DMS 273 treated with DMSO at 0.1 percent for 48 hours (cell line): ENCODE results near the gene CARMIL3.

Source experiments
- DNase-seq: peaks from one replicate; lab custom pipeline; 2025; lab: John Stamatoyannopoulos, UW

Gene CARMIL3

DNA sequence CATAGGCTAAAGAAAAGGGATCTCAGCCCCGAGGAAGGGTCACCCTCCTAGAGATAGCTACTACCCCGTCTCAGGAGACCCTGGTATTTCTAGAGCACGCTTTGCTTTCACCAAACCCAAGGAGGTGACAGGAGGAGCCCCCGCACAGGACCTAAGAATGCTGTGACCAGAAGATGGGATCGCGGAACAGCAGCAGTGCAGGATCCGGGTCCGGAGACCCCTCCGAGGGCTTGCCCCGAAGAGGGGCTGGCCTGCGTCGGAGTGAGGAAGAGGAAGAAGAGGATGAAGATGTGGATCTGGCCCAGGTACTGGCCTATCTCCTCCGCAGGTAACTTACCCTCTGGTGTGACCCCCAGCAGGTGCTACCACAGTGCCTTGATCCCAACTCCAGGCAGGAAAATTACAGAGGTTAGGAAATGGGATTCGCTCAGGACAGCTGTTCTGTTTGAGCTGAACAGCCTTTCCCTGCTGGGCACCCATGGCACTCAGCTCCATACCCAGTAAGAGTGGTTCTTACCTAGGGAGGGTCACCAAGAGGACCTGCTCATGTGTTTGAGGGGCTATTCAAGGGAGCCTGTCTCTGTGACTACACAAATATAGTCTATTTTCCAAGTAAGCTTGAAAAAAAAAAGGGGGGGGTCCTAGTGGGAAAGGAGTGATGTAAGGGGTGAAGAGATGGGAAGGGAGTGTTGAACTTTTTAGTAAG, 63.8 kb downstream of the CARMIL3 start:
- no peak for DNase-seq

DNA sequence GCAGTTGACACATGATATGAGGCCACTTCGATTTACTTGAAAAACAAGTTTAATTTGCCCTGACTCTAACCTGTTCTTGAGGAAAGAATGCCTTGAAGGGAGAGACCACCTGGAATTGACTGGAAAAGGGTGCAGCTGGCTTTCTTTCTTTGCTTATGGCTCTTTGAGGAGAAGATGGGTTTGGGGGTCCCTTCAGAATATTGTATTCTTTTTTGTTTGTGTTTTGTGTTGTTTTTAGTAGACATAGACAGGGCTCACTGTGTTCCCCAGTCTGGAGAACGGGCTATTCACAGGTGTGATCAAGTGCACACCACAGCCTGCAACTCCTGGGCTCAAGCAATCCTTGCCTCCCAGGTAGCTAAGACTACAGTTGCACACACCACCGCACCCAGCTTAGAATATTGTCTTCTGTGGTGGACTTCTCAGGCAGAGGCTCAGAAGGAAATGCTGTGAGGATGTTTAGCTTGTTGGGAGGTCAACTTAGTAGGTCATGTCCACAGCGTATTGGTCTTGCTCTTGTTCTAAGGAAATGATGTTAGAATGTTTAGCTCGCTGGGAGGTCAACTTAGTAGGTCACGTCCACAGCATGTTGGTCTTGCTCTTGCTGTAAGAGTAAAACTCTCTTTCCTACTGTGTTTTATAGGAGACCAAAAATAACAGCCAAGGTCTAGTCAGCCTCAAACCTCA, 64.5 kb downstream of the CARMIL3 start:
- no peak for DNase-seq

DNA sequence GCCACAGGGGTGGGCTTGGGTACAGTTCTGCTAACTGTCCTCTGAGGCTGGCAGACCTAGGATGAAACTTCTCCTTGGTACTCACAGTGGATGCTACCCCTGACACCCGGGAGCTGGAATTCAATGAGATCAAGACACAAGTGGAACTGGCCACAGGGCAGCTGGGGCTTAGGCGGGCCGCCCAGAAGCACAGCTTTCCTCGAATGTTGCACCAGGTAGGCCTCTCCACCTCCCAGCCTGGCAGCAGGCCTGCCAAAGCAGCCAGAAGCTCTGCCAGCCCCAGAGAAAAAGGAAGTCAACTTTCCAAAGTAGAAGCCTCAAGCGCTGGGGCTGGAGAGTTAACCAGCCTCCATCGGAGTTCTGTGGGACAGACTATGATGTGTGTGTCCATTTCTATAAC, 65.4 kb downstream of the CARMIL3 start:
- DNase-seq: no peak
